Fibroblast of lung (primary cell): Measurements from ENCODE around the gene SOCS2.

Experiments used
- EZH2 ChIP-seq: IDR thresholded peaks from 2 replicates; pipeline ENCODE4 v1.5.1; 2012; ENCODE audit warnings: low read length, control low read depth, mild to moderate bottlenecking; ENCODE audit errors: missing control alignments
- TF ChIP-seq, protein P1 (sequence below), 2 donors: IDR thresholded peaks in 1 of 2; conservative IDR thresholded peaks in 1 of 2; 1 replicate in 1 of 2; 2 replicates in 1 of 2; pipeline ENCODE4 v1.5.1; 2011 to 2012; ENCODE audit warnings: low read length in 2 of 2, control low read depth in 1 of 2, inconsistent platforms in 1 of 2, low read depth in 1 of 2, mild to moderate bottlenecking in 1 of 2

DNA sequence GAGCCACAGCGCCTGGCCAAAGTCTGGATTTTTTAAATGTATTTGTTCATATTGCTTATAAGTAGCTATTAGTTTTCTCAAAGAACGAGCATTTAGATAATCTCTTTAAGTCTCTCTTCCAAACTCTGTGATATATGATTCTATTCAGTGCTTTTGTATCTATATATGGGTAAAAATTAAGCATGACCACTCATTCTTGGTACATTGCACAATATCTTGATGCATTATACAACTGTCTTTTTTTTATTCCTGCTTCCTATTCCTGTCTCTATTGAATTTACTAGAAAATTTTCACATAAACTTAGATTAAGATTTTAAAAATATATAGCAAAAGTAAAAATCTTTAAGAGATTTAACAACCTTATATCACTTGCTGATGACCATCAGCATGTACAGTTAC lies 29.1 kb downstream of the SOCS2 start:
- TF ChIP-seq, protein P1, sequence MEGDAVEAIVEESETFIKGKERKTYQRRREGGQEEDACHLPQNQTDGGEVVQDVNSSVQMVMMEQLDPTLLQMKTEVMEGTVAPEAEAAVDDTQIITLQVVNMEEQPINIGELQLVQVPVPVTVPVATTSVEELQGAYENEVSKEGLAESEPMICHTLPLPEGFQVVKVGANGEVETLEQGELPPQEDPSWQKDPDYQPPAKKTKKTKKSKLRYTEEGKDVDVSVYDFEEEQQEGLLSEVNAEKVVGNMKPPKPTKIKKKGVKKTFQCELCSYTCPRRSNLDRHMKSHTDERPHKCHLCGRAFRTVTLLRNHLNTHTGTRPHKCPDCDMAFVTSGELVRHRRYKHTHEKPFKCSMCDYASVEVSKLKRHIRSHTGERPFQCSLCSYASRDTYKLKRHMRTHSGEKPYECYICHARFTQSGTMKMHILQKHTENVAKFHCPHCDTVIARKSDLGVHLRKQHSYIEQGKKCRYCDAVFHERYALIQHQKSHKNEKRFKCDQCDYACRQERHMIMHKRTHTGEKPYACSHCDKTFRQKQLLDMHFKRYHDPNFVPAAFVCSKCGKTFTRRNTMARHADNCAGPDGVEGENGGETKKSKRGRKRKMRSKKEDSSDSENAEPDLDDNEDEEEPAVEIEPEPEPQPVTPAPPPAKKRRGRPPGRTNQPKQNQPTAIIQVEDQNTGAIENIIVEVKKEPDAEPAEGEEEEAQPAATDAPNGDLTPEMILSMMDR (conservative IDR thresholded peaks at IDR 0.05 in 1 of 2, IDR thresholded peaks at IDR 0.05 in 1 of 2; ENCODE audit: low read depth in 1 of 2, low read length in 2 of 2) = no peak
- TF ChIP-seq EZH2 = no peak
